ENCODE results near the gene NSDHL. TPM values are rescaled to one million over a fixed set of nuclear protein-coding genes. Genes with fewer than 3 reads are reported as not detected.

The NSDHL gene
- total and polyA plus RNA-seq, 9 donors: 5.0 to 48.6 (median 12.3) TPM

DNA sequence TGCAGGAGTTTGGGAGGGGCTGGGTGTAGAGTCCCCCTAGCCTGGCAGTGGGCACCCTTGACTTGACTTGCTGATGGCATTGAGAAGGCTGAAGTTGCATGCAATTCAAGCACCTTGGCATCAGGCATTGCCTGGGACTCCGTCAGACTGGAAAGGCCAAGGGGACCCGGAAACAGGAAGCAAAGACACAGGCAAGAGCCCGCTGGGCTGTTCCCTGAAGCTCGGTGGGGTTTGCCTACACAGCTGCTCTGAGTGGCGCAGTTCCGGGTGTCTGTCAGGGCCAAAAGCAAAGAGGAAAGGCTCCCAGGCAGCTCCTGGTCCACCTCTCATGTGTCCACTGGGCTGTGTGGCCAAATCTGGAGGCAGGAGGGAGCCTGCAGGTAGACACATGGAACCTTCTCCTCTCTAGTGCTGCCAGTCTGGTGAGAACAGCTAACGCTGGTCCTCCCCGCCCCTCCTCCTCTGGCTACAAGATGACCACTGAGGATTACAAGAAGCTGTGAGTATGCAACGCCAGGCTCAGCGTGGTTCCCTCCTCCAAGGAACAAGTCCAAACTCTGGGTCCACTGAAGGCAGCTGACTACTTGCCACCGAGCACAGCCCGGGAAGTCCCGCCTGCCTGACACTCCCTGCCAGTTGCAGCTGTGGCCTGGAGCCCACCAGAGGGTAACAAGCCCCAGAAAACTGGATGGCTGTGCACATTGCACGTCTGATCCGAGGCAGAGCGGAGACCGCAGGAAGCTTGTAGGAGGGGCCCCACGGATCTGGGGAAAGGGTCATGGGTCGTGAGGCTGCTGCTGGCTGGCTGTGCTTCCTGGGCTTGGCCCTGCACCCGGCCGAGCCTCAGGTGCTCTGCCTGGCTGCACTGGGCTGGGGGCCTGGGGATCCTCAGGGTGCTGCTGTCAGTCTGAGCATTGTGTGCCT, 87.1 kb downstream of the NSDHL start:
- Histone ChIP-seq H3K36me3 (no peaks in the 10 kb centered on the region), H3K4me3 (no peak overlapping the region), H3K9me3 (no peaks in the 10 kb centered on the region), H3K27ac (no peak overlapping the region), H3K4me1 (ENCODE audit: insufficient read depth) (no peaks in the 10 kb centered on the region), H3K27me3 (no peaks in the 10 kb centered on the region)
- DNase-seq: no peak
- TF ChIP-seq EP300 (IDR thresholded peaks at IDR 0.05) (no peak), POLR2A (IDR thresholded peaks at IDR 0.05) (no peak), CTCF (IDR thresholded peaks at IDR 0.05) (no peak)
- intact Hi-C loops (cut with DNase I): no loop called here
- 63 to 78% (median 72%) methylated on average over 21 of the region's 21 CpGs for WGBS, 3 donors

GRCh38 chrX:152918707-152919106, 87.8 kb downstream of the NSDHL start:
- no peaks in the 10 kb centered on the region for H3K27me3 ChIP-seq
- H3K9me3 ChIP-seq: no peaks in the 10 kb centered on the region
- no peak overlapping the region for H3K4me3 ChIP-seq
- intact Hi-C loops (cut with DNase I): no loop called here
- no peak overlapping the region for H3K27ac ChIP-seq
- TF ChIP-seq CTCF (IDR thresholded peaks at IDR 0.05) (no peak), POLR2A (IDR thresholded peaks at IDR 0.05) (no peak), EP300 (IDR thresholded peaks at IDR 0.05) (no peak)
- WGBS, 3 donors: 66 to 69% (median 69%) methylated on average over 7 of the region's 7 CpGs
- no peaks in the 10 kb centered on the region for H3K36me3 ChIP-seq
- no peak for DNase-seq
- H3K4me1 ChIP-seq (ENCODE audit: insufficient read depth): no peaks in the 10 kb centered on the region

Other genes starting within 250 kb of the NSDHL start
- under 1 TPM in 4 of 7 donors, not detected in 3; 0.05 to 0.23 (median 0.13) TPM for gene GABRQ, start 193.2 kb upstream of the NSDHL start, total RNA-seq
- gene GABRQ, start 193.2 kb upstream of the NSDHL start, polyA plus RNA-seq: under 1 TPM in 1 of 2 donors, not detected in 1; 0.03 TPM
- under 1 TPM in 1 of 7 donors, not detected in 6; 0.15 TPM for gene MAGEA3, start 132.3 kb upstream of the NSDHL start, total RNA-seq
- gene MAGEA3, start 132.3 kb upstream of the NSDHL start, polyA plus RNA-seq: not detected
- gene CSAG2, start 121.8 kb upstream of the NSDHL start, total RNA-seq: not detected
- gene CSAG2, start 121.8 kb upstream of the NSDHL start, polyA plus RNA-seq: not detected
- gene MAGEA2B, start 116.4 kb upstream of the NSDHL start, total RNA-seq: under 1 TPM in 1 of 7 donors, not detected in 6; 0.13 TPM
- gene MAGEA2B, start 116.4 kb upstream of the NSDHL start, polyA plus RNA-seq: not detected
- gene CSAG1, start 97.3 kb upstream of the NSDHL start, total RNA-seq: not detected
- gene CSAG1, start 97.3 kb upstream of the NSDHL start, polyA plus RNA-seq: not detected
- gene MAGEA12, start 97.3 kb upstream of the NSDHL start, total RNA-seq: not detected
- not detected for gene MAGEA12, start 97.3 kb upstream of the NSDHL start, polyA plus RNA-seq
- gene MAGEA2, start 77.2 kb upstream of the NSDHL start, total RNA-seq: under 1 TPM in 1 of 7 donors, not detected in 6; 0.17 TPM
- gene MAGEA2, start 77.2 kb upstream of the NSDHL start, polyA plus RNA-seq: not detected
- not detected for gene CSAG3, start 71.8 kb upstream of the NSDHL start, total RNA-seq
- gene CSAG3, start 71.8 kb upstream of the NSDHL start, polyA plus RNA-seq: not detected
- not detected for gene MAGEA6, start 61.4 kb upstream of the NSDHL start, total RNA-seq
- gene MAGEA6, start 61.4 kb upstream of the NSDHL start, polyA plus RNA-seq: not detected
- gene CETN2, start 306 bp upstream of the NSDHL start, total RNA-seq: 10 to 100 TPM; 18.5 to 94.3 (median 48.1) TPM
- gene CETN2, start 306 bp upstream of the NSDHL start, polyA plus RNA-seq: 100 to 1,000 TPM in 1 of 2 donors, 10 to 100 TPM in 1; 42.9 to 119 TPM
- 10 to 100 TPM in 3 of 7 donors, 1 to 10 TPM in 4; 3.5 to 26.9 (median 10.0) TPM for gene ZNF185, start 67.0 kb downstream of the NSDHL start, total RNA-seq
- 10 to 100 TPM in 1 of 2 donors, 1 to 10 TPM in 1; 4.7 to 28.7 TPM for gene ZNF185, start 67.0 kb downstream of the NSDHL start, polyA plus RNA-seq
- not detected for gene PNMA5, start 163.1 kb downstream of the NSDHL start, total RNA-seq
- gene PNMA5, start 163.1 kb downstream of the NSDHL start, polyA plus RNA-seq: under 1 TPM in 1 of 2 donors, not detected in 1; 0.02 TPM
- gene PNMA3, start 225.4 kb downstream of the NSDHL start, total RNA-seq: 1 to 10 TPM in 3 of 7 donors, under 1 TPM in 3, not detected in 1; 0.61 to 4.3 (median 1.3) TPM
- gene PNMA3, start 225.4 kb downstream of the NSDHL start, polyA plus RNA-seq: under 1 TPM; 0.39 to 0.63 TPM
- gene PNMA6A, start 241.4 kb downstream of the NSDHL start, total RNA-seq: 10 to 100 TPM in 2 of 7 donors, 1 to 10 TPM in 5; 2.4 to 12.0 (median 6.7) TPM
- 1 to 10 TPM in 1 of 2 donors, under 1 TPM in 1; 0.80 to 4.3 TPM for gene PNMA6A, start 241.4 kb downstream of the NSDHL start, polyA plus RNA-seq

All from ovary (tissue), 9 donors.